Neural progenitor cell (in vitro differentiated cells): Measurements from ENCODE around the gene SUGCT. TPM values are rescaled to one million over a fixed set of nuclear protein-coding genes. Genes with fewer than 3 reads are reported as not detected.

ENCODE experiments used
- DNase-seq: peaks from one replicate; pipeline ENCODE4 v3.0.0-alpha.2; 2016; ENCODE audit warnings: low spot score
- H2AFZ ChIP-seq: fragments of 200-600 bp; sonication (generic); replicated peaks from 2 replicates; pipeline ENCODE4 v1.6.1; 2016; ENCODE audit warnings: antibody characterized with exemption
- H3F3A ChIP-seq: fragments of 200-600 bp; sonication (generic); 2 replicates; pipeline ENCODE4 v1.6.1; 2016; ENCODE audit warnings: antibody characterized with exemption, low read depth
- H3K27ac ChIP-seq: fragments of 200-600 bp; sonication (generic); 2 replicates; pipeline ENCODE4 v1.5.1; 2016; ENCODE audit warnings: mild to moderate bottlenecking
- H3K27me3 ChIP-seq: fragments of 200-600 bp; sonication (generic); 2 replicates; pipeline ENCODE4 v1.6.1; 2016; ENCODE audit warnings: mild to moderate bottlenecking, moderate library complexity
- H3K36me3 ChIP-seq: fragments of 200-600 bp; sonication (generic); 2 replicates; pipeline ENCODE4 v1.5.1; 2016
- H3K4me1 ChIP-seq: fragments of 200-600 bp; sonication (generic); 2 replicates; pipeline ENCODE4 v1.6.1; 2016; ENCODE audit warnings: mixed run types
- H3K4me2 ChIP-seq: fragments of 200-600 bp; sonication (generic); 2 replicates; pipeline ENCODE4 v1.6.1; 2016
- H3K4me3 ChIP-seq: fragments of 200-600 bp; sonication (generic); 2 replicates; pipeline ENCODE4 v1.5.1; 2016
- H3K79me2 ChIP-seq: fragments of 200-600 bp; sonication (generic); 2 replicates; pipeline ENCODE4 v1.6.1; 2016; ENCODE audit warnings: low read depth
- H3K9ac ChIP-seq: fragments of 200-600 bp; sonication (generic); 2 replicates; pipeline ENCODE4 v1.6.1; 2016
- H3K9me3 ChIP-seq: fragments of 200-600 bp; sonication (generic); 2 replicates; pipeline ENCODE4 v1.5.1; 2016; ENCODE audit warnings: low read depth
- H4K20me1 ChIP-seq: fragments of 200-600 bp; sonication (generic); 2 replicates; pipeline ENCODE4 v1.6.1; 2016; ENCODE audit warnings: low read depth
- H3K27ac Mint-ChIP-seq: 3 replicates; pipeline ENCODE4 v1.8.0; 2021; ENCODE audit warnings: mixed read lengths
- H3K27me3 Mint-ChIP-seq: 2 replicates; pipeline ENCODE4 v1.8.0; 2022; ENCODE audit warnings: low read depth, mild to moderate bottlenecking, inconsistent platforms, moderate library complexity, mixed read lengths; ENCODE audit not compliant: insufficient read depth
- H3K36me3 Mint-ChIP-seq: 3 replicates; pipeline ENCODE4 v1.8.0; 2021; ENCODE audit warnings: mixed read lengths
- H3K4me1 Mint-ChIP-seq: 3 replicates; pipeline ENCODE4 v1.8.0; 2021; ENCODE audit warnings: mixed read lengths
- H3K4me3 Mint-ChIP-seq: 3 replicates; pipeline ENCODE4 v1.8.0; 2021; ENCODE audit warnings: mild to moderate bottlenecking, moderate library complexity, mixed read lengths
- H3K9me3 Mint-ChIP-seq: 3 replicates; pipeline ENCODE4 v1.8.0; 2020; ENCODE audit warnings: mixed read lengths
- CTCF ChIP-seq: fragments of 200-600 bp; sonication (generic); IDR thresholded peaks from 2 replicates; pipeline ENCODE4 v1.5.1; 2017; ENCODE audit warnings: antibody characterized with exemption, mild to moderate bottlenecking
- EZH2 ChIP-seq: fragments of 200-600 bp; sonication (generic); IDR thresholded peaks from 2 replicates; pipeline ENCODE4 v1.6.1; 2017; ENCODE audit warnings: antibody characterized with exemption, mild to moderate bottlenecking, moderate library complexity
- EZH2phosphoT487 ChIP-seq: fragments of 200-600 bp; sonication (generic); IDR thresholded peaks from 2 replicates; pipeline ENCODE4 v1.6.1; 2017; ENCODE audit warnings: antibody characterized with exemption
- total RNA-seq: library from RNA; depleted of rRNA; stranded (reverse); fragments of >200 nt; gene quantifications from 2 replicates; pipeline ENCODE4 v1.2.3, GENCODE V29; 2015; ENCODE audit warnings: low replicate concordance

The SUGCT gene
- total RNA-seq, 1 donor from 2014 or later = 10.1 TPM

- H3K9ac ChIP-seq = no peak overlapping the region
- H3K9me3 Mint-ChIP-seq = no peaks in the 10 kb centered on the region
- H3K9me3 ChIP-seq = no peaks in the 10 kb centered on the region
- no peaks in the 10 kb centered on the region for H3K36me3 ChIP-seq
- no peaks in the 10 kb centered on the region for H3K36me3 Mint-ChIP-seq
- H3K4me3 Mint-ChIP-seq = no peak overlapping the region
- DNase-seq = no peak
- no peaks in the 10 kb centered on the region for H3F3A ChIP-seq
- no peaks in the 10 kb centered on the region for H3K4me1 Mint-ChIP-seq
- H3K27me3 Mint-ChIP-seq = no peaks in the 10 kb centered on the region
- no peak overlapping the region for H3K4me2 ChIP-seq
- H4K20me1 ChIP-seq = no peaks in the 10 kb centered on the region
- H3K79me2 ChIP-seq = no peaks in the 10 kb centered on the region
- H2AFZ ChIP-seq = no peak overlapping the region
- H3K27ac Mint-ChIP-seq = no peak overlapping the region
- H3K27me3 ChIP-seq = no peaks in the 10 kb centered on the region
- no peak overlapping the region for H3K27ac ChIP-seq
- no peak overlapping the region for H3K4me3 ChIP-seq
- no peaks in the 10 kb centered on the region for H3K4me1 ChIP-seq
- TF ChIP-seq EZH2phosphoT487 (no peak), EZH2 (no peak), CTCF (no peak)
These were observed 358.8 kb downstream of the SUGCT start for GRCh38 chr7:40493609-40494051.

- H3K4me1 Mint-ChIP-seq = no peaks in the 10 kb centered on the region
- H4K20me1 ChIP-seq = no peaks in the 10 kb centered on the region
- H2AFZ ChIP-seq = no peak overlapping the region
- no peak for TF ChIP-seq EZH2
- no peak for TF ChIP-seq CTCF
- no peak for TF ChIP-seq EZH2phosphoT487
- H3K36me3 Mint-ChIP-seq = no peaks in the 10 kb centered on the region
- no peak overlapping the region for H3K4me3 Mint-ChIP-seq
- no peaks in the 10 kb centered on the region for H3K27me3 ChIP-seq
- H3K4me1 ChIP-seq = no peaks in the 10 kb centered on the region
- no peak overlapping the region for H3K27ac ChIP-seq
- no peaks in the 10 kb centered on the region for H3F3A ChIP-seq
- no peak overlapping the region for H3K9ac ChIP-seq
- no peak overlapping the region for H3K27ac Mint-ChIP-seq
- no peaks in the 10 kb centered on the region for H3K9me3 ChIP-seq
- H3K36me3 ChIP-seq = no peaks in the 10 kb centered on the region
- no peak for DNase-seq
- no peaks in the 10 kb centered on the region for H3K79me2 ChIP-seq
- no peaks in the 10 kb centered on the region for H3K9me3 Mint-ChIP-seq
- H3K4me2 ChIP-seq = no peak overlapping the region
- H3K4me3 ChIP-seq = no peak overlapping the region
- H3K27me3 Mint-ChIP-seq = no peaks in the 10 kb centered on the region
These were observed 364.2 kb downstream of the SUGCT start for GRCh38 chr7:40498924-40499510.

DNA sequence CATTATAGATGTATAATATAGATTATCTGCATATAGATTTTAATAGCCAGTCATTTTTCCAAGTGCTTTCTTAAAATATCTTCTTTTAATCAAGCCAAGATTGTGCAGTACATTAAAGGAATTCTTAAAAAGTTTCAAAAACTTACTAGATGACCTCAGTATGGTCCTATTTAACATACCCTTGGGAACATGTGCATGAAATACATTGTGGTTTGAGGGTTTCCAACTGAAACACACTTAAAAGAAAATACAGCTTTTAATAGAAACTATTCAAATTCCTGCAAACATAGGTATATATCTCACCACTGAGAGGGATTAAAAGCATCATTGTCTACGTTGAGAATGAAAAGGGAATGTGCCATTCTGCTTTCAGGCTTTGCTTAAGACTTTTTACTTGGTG lies 364.9 kb downstream of the SUGCT start:
- Histone ChIP-seq H3K36me3 (no peaks in the 10 kb centered on the region), H2AFZ (no peak overlapping the region), H3F3A (no peaks in the 10 kb centered on the region), H3K27me3 (no peaks in the 10 kb centered on the region), H3K9me3 (no peaks in the 10 kb centered on the region), H3K4me2 (no peak overlapping the region), H3K4me1 (no peaks in the 10 kb centered on the region), H3K27ac (no peak overlapping the region), H3K4me3 (no peak overlapping the region), H3K9ac (no peak overlapping the region), H4K20me1 (no peaks in the 10 kb centered on the region), H3K79me2 (no peaks in the 10 kb centered on the region)
- DNase-seq = no peak
- Mint-ChIP-seq H3K36me3 (no peaks in the 10 kb centered on the region), H3K27me3 (no peaks in the 10 kb centered on the region), H3K4me1 (no peaks in the 10 kb centered on the region), H3K27ac (no peak overlapping the region), H3K9me3 (no peaks in the 10 kb centered on the region), H3K4me3 (no peak overlapping the region)
- TF ChIP-seq CTCF = no peak
- TF ChIP-seq EZH2phosphoT487 = no peak
- no peak for TF ChIP-seq EZH2
